ENCODE measurements around the gene CASP10.

The CASP10 gene

GRCh38 chr2:201263779-201264178, 80.8 kb downstream of the CASP10 start:
- no peak for DNase-seq

- DNase-seq = no peak
Observed at GRCh38 chr2:201264472-201265173, 81.7 kb downstream of the CASP10 start.

GRCh38 chr2:201266629-201267028, 83.7 kb downstream of the CASP10 start:
- DNase-seq = no peak

GRCh38 chr2:201267278-201268030, 84.5 kb downstream of the CASP10 start:
- DNase-seq = no peak

- DNase-seq = no peak
Observed at GRCh38 chr2:201269764-201270163, 86.8 kb downstream of the CASP10 start.

GRCh38 chr2:201270293-201271001, 87.5 kb downstream of the CASP10 start:
- no peak for DNase-seq

GRCh38 chr2:201271917-201272316, 89.0 kb downstream of the CASP10 start:
- DNase-seq = no peak

GRCh38 chr2:201273330-201273983, 90.5 kb downstream of the CASP10 start:
- DNase-seq = no peak

- no peak for DNase-seq
Observed at GRCh38 chr2:201275069-201275468, 92.1 kb downstream of the CASP10 start.

- no peak for DNase-seq
Observed at GRCh38 chr2:201275990-201276389, 93.0 kb downstream of the CASP10 start.

GRCh38 chr2:201276511-201276910, 93.6 kb downstream of the CASP10 start:
- no peak for DNase-seq
